HS-5 (cell line): ENCODE measurements around the gene CAGE1.
"Not testable (repeated sequence)": the region's sequence is repeated elsewhere in the genome, so short reads cannot be mapped to it uniquely, and the experiment has no call there.

Source experiments
- DNase-seq: peaks from one replicate; pipeline ENCODE4 v3.0.0-alpha.2; 2012; ENCODE audit warnings: low read depth

CAGE1 gene

DNA sequence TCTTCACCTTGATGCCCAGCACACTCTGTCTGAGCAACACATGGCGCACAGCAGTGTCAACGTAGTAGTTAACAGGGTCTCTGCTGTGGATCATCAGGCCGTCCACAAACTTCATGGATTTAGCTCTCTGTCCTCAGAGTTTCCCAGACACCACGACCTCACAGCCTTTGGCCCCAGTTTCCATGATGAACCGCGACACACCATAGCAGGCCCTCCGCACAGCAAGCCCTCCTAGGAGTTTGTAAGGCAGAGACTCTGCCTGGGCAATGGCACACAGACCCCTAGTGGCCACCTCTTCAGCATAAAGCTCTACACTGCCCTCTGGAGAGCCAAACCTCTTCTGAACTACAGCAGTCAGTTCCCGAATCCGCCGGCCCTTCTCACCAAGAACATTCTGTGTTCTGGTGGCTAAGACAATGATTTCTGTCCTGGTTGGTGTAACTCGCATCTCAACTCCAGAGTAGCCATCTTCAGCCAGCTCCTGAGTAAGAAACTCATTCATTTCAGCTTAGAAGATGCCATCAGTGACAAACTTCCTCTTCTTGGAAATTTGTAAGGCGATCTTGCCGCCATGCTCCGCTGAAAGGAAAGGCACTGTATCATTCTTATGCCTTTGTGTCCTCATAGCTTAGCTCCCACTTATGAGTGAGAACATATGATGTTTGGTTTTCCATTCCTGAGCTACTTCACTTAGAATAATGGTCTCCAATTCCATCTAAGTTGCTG lies 50.4 kb downstream of the CAGE1 start:
- not testable (repeated sequence) for DNase-seq

- DNase-seq, result no peak
Observed at GRCh38 chr6:7338031-7338430, 51.5 kb downstream of the CAGE1 start.

DNA sequence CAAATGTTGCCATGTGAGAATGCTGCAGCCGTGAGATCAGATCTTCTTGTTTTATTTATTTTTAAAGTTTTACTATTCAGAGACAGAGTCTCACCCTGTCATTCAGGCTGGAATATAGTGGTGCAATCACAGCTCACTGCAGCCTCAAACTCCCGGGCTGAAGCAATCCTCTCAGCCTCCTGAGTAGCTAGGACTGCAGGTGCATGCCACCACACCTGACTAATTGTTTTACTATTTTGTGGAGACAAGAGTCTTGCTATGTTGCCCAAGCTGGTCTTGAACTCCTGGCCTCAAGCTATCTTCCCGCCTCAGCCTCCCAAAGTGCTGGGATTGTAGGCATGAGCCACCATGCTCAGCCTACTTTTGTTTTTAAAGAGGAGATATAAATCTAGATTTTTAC lies 54.0 kb downstream of the CAGE1 start:
- DNase-seq, result no peak

DNA sequence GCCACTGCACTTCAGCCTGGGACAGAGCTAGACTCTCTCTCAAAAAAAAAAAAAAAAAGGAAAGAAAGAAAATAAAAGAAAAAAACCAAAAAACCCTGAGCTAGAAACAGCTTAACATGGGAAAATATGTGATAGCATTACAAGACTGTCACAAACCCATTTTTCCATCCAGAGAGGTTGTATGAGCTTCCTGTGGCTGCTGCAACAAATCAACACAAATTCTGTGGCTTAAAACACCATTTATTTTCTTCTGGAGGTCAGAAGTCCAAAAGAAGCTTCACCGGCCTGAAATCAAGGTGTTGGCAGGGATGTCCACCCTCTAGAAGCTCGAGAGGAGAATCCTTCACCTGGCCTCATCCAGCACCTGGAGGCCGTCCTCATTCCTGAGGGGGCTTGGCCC lies 54.9 kb downstream of the CAGE1 start:
- no peak for DNase-seq

GRCh38 chr6:7332090-7332745 lies 57.3 kb downstream of the CAGE1 start:
- DNase-seq, result no peak

GRCh38 chr6:7331452-7331851 lies 58.1 kb downstream of the CAGE1 start:
- DNase-seq, result no peak

- no peak for DNase-seq
Observed at GRCh38 chr6:7328243-7328642, 61.3 kb downstream of the CAGE1 start.

DNA sequence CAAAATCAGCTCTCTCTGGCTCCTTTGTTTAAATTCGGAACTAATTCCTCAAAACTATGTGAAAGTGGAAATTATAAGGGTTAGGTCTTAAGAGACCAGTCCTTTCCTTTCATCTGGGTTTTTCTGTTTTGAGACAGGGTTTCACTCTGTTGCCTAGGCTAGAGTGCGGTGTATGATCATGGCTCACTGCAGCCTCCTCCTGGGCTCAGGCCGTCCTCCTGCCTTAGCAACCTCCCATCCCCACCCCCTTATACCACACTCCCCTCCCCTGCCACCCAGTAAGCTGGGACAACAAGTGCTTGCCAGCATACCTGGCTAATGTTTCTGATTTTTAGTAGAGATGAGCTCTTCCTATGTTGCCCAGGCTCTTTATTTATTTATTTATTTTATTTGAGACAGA lies 63.8 kb downstream of the CAGE1 start:
- no peak for DNase-seq

- no peak for DNase-seq
Observed at GRCh38 chr6:7324520-7324919, 65.0 kb downstream of the CAGE1 start.

GRCh38 chr6:7323074-7323473 lies 66.5 kb downstream of the CAGE1 start:
- no peak for DNase-seq

- not testable (repeated sequence) for DNase-seq
Observed at GRCh38 chr6:7321866-7322265, 67.7 kb downstream of the CAGE1 start.

- not testable (repeated sequence) for DNase-seq
Observed at GRCh38 chr6:7319406-7319805, 70.1 kb downstream of the CAGE1 start.

- DNase-seq, result no peak
Observed at GRCh38 chr6:7317538-7317937, 72.0 kb downstream of the CAGE1 start.

- DNase-seq, result no peak
Observed at GRCh38 chr6:7316658-7317533, 72.6 kb downstream of the CAGE1 start.

DNA sequence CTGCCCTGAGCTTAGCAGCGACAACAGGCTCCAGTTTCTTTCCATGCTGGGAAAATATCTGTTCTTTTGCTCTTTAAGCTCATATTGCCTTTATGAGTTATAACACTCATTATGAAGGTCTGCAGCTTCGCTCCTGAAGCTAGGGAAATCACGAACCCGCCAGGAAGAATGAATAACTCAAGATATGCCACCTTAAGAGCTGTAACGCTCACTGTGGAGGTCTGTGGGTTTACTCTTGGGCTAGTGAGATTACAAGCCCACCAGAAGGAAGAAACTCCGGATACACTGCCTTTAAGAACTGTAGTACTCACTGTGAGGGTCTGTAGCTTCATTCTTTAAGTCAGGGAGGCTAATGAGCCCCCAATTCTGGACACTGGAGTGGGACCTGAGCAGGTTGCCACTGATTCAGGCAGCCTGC lies 73.6 kb downstream of the CAGE1 start:
- no peak for DNase-seq

GRCh38 chr6:7315087-7315947 lies 74.2 kb downstream of the CAGE1 start:
- DNase-seq, result not testable (repeated sequence)

- no peak for DNase-seq
Observed at GRCh38 chr6:7314414-7314813, 75.1 kb downstream of the CAGE1 start.

DNA sequence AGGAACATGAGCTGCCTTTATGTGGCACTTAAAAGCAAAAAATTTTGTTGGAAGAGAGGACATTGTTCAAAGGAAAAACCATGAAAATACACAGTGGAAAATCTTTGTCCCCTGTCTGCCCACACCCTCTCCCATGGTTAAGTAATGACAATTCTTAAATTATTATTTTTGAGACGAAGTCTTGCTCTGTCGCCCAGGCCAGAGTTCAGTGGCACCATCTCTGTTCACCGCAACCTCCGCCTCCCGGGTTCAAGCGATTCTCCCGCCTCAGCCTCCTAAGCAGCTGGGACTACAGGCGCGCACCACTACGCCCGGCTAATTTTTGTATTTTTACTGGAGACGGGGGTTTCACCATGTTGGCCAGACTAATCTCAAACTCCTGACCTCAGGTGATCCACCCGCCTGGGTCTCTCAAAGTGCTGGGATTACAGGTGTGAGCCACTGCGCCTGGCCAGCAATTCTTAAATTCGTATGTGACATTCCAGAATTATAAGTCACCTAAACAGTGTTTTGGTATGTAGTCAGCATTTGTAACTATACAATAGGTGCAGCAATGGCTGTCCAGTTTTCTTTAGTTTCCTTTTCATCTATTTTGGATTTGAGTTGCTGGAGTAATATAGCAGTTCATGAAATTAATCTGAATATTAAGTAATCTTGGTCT lies 75.9 kb downstream of the CAGE1 start:
- no peak for DNase-seq

DNA sequence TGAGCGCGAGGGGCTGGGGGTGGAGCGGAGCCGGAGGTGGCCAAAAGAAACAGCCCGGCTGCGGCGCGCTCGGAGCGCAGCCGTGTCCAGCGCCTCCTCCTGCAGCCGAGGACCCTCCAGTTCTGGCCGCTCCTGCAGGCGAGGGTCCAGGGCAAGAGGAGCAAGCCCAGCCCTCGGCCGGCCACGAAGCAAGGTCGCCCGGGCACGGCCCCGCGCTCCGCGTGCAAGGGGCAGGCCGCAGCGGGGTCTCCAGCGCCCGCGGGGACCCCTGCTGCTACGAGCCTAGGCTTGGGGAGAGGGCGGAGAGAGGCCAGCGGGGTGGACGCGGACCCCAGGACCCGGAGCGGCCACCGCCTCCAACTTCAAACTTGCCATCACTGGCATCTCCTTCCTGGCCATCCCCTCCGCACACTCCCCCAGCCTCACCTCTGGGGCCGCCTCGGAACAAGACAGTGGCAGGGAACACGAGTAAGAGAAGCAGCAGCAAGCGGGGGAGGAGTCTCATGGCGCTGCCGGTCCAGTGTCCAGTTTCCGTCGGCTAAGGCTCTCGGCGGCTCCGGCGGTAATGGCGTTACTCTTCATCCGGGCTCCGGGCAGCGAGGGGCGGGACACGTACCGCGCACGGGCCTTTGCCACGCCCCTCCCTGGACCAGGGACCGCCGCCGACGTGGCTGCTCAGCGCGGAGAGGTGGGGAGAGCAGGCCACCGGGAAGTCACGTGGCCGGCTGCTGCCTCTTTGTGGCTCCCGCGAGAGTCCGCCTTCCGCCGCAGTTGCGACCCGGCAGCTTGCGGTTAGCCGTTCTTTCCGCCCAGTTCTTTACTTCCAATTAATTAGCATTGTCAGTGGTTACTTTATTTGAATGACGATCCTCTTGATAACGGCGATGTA lies 76.7 kb downstream of the CAGE1 start, which contains the start of gene SSR1:
TSS of gene SSR1 (minus strand) at position 584 of the 889 bp plus-strand sequence. CDS start at position 505, 79 bp downstream.
- peak; percentile 68 for DNase-seq
